GM19372 (cell line): Measurements from ENCODE around the gene EIPR1.

Source experiments
- ATAC-seq: cut with Tn5 transposase; IDR thresholded peaks from one replicate; pipeline ENCODE4 v1.9.1; 2021; ENCODE audit warnings: mild to moderate bottlenecking, low read depth, moderate library complexity; ENCODE audit not compliant: unreplicated experiment

EIPR1 gene

GRCh38 chr2:3224681-3225080 is 152.9 kb downstream of the EIPR1 start:
- no peak for ATAC-seq

DNA sequence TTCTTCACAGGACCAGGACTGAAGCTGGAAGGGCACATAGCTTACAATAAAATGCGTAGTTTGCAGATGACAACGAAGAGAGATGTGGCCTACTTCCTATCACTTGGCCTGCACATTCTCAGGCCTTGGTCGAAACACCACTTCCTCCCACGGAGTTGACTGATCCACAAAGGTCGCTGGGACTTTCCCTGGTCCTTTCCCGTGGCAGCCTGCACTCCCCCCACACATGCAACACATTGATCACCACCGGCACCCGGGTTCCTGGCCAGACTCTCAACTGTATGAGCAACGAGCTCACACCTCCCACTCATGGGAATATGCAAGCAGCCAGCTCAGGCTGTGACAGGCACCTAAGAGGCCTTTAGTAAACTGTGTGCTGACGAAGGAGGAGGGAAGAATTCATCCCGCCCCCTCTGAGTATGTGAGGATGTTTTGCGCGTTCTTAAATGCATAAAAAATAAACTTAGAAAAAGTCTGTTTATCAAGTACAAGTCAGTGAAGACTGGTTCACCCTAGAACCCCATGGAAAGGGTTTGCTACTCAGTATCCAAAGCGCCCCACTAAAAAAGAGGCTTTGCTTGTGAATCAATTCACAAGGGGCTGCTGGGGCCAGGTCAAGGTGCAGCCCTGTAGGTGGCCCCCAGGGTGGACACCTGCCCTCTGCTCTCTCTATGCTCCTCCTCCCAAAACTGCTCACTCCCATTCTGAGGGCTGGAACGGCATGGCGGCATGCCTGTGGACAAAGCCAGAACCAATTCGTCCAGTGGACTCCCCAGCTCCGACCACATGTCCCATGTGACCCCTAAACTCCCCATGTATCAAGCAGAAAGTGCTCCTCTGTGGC is 154.3 kb downstream of the EIPR1 start:
- peak; percentile 87 for ATAC-seq

GRCh38 chr2:3222636-3223035 is 155.0 kb downstream of the EIPR1 start:
- peak; percentile 38 for ATAC-seq

GRCh38 chr2:3219536-3219935 is 158.1 kb downstream of the EIPR1 start:
- ATAC-seq = no peak

DNA sequence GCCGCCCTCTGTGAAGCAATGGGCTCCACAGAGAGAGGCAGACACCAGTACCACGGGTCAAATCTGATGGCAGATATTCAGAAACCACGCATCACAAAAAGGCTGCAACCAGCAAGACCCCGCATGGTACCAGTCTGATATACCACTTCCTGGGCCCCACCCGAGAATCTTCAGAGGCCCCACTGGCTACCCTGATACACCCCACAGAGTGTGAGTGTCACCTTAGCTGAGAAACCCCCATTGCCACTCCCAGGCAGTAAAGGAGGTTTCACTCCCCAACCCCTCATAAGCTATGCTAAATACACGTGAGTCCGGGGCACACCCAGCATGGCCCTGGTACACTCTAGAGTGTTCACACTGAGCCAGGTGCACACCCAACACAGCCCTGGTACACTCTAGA is 160.0 kb downstream of the EIPR1 start:
- no peak for ATAC-seq

DNA sequence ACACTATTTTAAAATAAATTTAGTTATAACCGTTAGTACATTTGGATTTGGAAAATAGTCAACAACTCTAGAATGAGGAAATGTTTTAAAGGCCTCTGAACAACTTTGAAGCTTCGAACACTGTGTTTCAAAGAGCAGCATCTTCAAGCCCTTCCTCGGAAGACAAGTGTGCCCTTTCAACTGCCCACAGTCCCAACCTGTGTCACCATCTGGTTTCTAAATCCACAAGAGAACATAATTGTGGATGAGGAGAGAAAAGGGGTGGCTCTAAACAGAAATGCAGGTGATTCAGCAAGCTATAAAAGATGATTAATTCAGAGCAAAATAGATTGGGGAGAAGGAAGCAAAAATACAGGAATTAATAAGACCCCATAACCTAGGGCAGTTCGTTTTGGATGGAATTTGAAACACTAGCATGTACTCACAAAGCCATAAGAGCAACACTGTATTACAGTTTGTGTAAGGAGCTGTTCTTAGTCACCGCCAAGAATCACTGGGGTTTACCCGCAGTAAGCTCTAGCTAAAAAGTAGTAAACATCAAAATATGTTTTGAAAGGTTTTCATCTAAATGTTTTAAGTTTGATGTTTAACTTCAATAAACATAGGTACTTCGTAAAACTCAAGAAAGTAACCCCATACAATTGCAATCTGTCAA is 160.7 kb downstream of the EIPR1 start:
- ATAC-seq = no peak

GRCh38 chr2:3214806-3215404 is 162.7 kb downstream of the EIPR1 start:
- ATAC-seq = no peak

- no peak for ATAC-seq
Observed at GRCh38 chr2:3214065-3214464, 163.6 kb downstream of the EIPR1 start.

GRCh38 chr2:3212984-3213383 is 164.6 kb downstream of the EIPR1 start:
- no peak for ATAC-seq

DNA sequence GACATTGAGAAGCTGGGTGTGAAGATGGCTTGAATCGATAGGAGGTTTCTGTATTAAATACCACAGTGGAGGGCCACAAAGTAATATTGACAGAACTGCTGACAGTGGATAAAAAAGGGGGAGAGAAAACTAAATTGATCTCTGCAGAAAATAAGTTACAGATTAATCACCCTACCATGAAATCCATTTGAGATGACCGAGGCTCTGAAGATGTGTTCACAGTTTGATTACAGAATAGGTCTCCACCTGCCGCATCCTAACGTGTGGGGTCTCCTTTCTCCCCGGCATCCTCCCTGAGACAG is 165.6 kb downstream of the EIPR1 start:
- no peak for ATAC-seq

- no peak for ATAC-seq
Observed at GRCh38 chr2:3211256-3212060, 166.2 kb downstream of the EIPR1 start.

GRCh38 chr2:3210257-3210656 is 167.4 kb downstream of the EIPR1 start:
- ATAC-seq = no peak

- no peak for ATAC-seq
Observed at GRCh38 chr2:3209258-3209657, 168.4 kb downstream of the EIPR1 start.

GRCh38 chr2:3208591-3208990 is 169.0 kb downstream of the EIPR1 start:
- ATAC-seq = no peak

DNA sequence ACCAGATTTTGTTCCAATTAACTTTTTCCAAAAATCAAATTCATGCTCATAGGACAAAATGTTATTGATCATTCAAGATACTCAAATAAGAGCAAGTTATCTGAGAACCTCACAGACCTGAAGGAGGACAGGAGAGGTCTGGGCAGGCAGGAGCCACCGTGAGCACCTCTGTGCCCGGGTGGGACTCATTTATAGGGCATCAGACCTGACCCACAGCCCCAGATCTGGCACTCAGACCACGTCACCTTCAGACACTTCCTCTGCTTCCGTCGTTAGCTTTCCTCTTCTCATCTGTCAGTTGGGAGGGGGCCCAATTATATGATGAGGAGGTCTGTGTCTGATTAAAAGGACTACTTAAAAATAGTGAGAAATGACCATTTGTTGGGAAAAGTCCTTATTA is 169.4 kb downstream of the EIPR1 start:
- ATAC-seq = no peak

GRCh38 chr2:3207091-3207491 is 170.5 kb downstream of the EIPR1 start:
- ATAC-seq = no peak

DNA sequence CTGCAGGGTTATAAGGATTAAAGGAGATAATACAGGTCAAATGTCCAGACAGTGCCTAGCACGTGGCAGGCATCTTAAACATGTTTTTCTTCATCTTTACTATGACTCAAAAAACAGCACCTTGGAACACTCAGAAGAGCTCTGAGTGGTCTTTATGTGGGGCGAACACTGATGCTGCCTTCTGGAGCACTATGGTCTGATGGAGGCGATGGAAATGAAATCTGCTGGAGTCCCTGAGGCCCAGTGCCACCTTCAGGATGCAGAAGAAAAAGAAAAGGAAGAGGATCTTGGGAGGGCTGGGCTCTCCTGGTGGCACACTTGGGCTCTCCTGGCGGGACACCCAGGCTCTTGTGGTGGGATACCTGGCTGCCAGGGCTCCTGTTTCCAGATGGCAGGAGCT is 171.8 kb downstream of the EIPR1 start:
- ATAC-seq = no peak

DNA sequence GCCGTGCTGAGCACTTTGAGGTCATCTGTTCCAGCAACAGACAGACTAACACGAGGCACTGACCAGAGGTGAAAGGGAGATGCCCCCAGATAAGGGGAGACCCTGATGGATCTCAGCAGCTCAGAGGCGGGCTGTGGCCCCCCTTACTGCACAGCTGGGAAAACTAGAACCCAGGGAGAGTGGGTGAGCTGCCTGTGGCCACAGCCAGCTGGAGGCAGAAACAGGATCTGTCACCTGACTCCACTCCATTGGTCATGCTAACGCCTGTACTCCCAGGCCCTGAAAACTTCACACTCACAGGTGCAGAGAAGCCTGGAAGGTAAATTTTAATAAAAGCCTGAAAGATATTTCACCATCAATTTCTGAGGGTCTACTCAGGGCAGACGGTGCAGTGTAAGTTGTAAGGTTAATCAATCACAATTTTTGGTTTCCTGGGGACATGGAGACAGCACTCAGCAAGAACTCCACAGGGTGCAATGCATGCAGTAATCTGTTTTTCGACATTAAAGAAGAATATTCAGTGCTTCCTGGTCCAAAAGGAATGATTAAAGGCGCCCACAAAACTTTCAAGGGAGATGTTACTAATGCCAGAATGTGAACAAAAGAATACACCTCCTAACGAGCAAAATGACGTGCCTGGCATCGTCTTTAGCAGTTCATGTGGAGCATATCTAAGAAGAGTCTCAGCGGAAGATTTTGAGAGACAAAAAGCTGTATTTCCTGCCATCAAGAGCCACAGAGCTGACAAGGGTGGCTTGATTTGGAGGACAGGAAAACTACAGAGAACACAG is 173.4 kb downstream of the EIPR1 start:
- ATAC-seq = no peak

DNA sequence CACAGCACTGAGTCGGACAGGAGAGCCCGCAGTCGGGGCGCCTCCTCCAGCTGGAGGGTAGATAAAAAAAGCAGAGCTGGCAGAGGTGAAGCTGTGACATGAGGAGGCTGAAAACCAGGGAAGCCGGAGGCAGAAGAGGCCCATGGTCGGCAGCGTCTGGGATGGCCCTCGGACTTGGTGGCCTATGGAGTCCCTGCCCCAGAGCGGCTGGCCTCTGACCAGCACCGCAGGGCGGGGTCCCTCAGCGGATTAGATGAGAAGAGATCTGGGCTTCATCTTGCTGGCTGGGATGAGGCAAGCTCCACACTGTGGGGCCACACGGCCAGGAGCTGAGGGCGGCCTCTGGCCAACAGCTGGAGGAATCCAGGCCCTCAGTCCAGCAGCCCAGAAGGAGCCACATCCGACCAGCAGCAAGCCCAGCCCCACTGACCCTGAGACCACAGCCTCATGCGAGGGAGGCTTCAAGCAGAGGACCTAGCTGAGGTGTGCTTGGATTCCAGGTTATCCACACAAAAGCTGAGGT is 174.1 kb downstream of the EIPR1 start:
- ATAC-seq = no peak

- ATAC-seq = no peak
Observed at GRCh38 chr2:3202926-3203325, 174.7 kb downstream of the EIPR1 start.
